ENCODE measurements around the gene SCMH1. TPM values are rescaled to one million over a fixed set of nuclear protein-coding genes. Genes with fewer than 3 reads are reported as not detected.

Gene SCMH1
- total and polyA plus RNA-seq, 2 donors (not counting 3 experiments of a cell fraction or from before 2014, with no cell fraction given), result 39.9 to 40.7 TPM

- no peaks in the 10 kb centered on the region for H3K79me2 ChIP-seq (ENCODE audit: control insufficient read depth, insufficient read depth, low read length)
- POLR2A ChIA-PET, result interaction anchor here (1.6 kb wide), 1 partner anchor 12 kb away, joined by 5 read pairs; no protein-coding TSS in a partner anchor
- no peaks in the 10 kb centered on the region for H4K20me1 ChIP-seq (replicated peaks; ENCODE audit: control insufficient read depth, extremely low read depth, insufficient read depth, low read length)
- no peak overlapping the region for H2AFZ ChIP-seq (ENCODE audit: low read depth, low read length)
- DNase-seq (ENCODE audit: low read depth, low spot score), result no peak
- H3K9me3 ChIP-seq (replicated peaks; ENCODE audit: control insufficient read depth, insufficient read depth, low read length), result no peaks in the 10 kb centered on the region
- intact Hi-C loops (cut with micrococcal nuclease), result loop anchor here (2.0 kb wide), 2 partner anchors 29 to 93 kb away; no protein-coding TSS in a partner anchor
- no peak overlapping the region for H3K9ac ChIP-seq (replicated peaks; ENCODE audit: extremely low read depth, insufficient read depth, low read length)
- H3K27ac ChIP-seq (ENCODE audit: insufficient read depth, low read depth, low read length), result peak overlapping the region; percentile 17
- CTCF ChIA-PET, result interaction anchor here (1.0 to 2.3 kb wide), 3 partner anchors 12 to 63 kb away, joined by 3 to 15 read pairs (median 3); no protein-coding TSS in a partner anchor
- no peak overlapping the region for H3K4me2 ChIP-seq (ENCODE audit: insufficient read depth, low read length)
- no peaks in the 10 kb centered on the region for H3K27me3 ChIP-seq (ENCODE audit: control insufficient read depth in 2 of 2, insufficient read depth in 2 of 2, low read length in 2 of 2)
- peaks cover 0 to 21% of the 10 kb centered on the region in 2 experiments for H3K36me3 ChIP-seq (ENCODE audit: control insufficient read depth in 2 of 2, extremely low read depth in 1 of 2, insufficient read depth in 2 of 2, low read length in 2 of 2)
- H3K9me1 ChIP-seq (replicated peaks; ENCODE audit: control insufficient read depth, extremely low read depth, insufficient read depth, low read length), result no peaks in the 10 kb centered on the region
- BruUV-seq (replicated peaks), result no TSS peak
- H3K4me1 ChIP-seq (ENCODE audit: control insufficient read depth, extremely low read depth, insufficient read depth, low read length), result peaks cover 30% of the 10 kb centered on the region
- FAIRE-seq, result no peak
- no peak overlapping the region for H3K4me3 ChIP-seq (replicated peaks in 1 of 3; ENCODE audit: insufficient read depth in 1 of 3, low read depth in 1 of 3, low read length in 3 of 3)
- TF ChIP-seq EZH2 (IDR thresholded peaks at IDR 0.05; ENCODE audit: borderline replicate concordance, low read depth, low read length, severe bottlenecking) (no peak), MAX (IDR thresholded peaks at IDR 0.05; ENCODE audit: insufficient read depth, insufficient read length) (no peak), MYC (IDR thresholded peaks at IDR 0.05; ENCODE audit: low read depth, low read length) (no peak), GATA2 (IDR thresholded peaks at IDR 0.05; ENCODE audit: insufficient read depth, insufficient read length, low read depth, low read length) (no peak), CTCF (IDR thresholded peaks at IDR 0.05; ENCODE audit: extremely low read depth in 1 of 2, insufficient read depth in 1 of 2, low read depth in 1 of 2, low read length in 2 of 2) (no peak), JUN (IDR thresholded peaks at IDR 0.05; ENCODE audit: borderline replicate concordance, insufficient read depth, insufficient read length, low read depth) (no peak), POLR2A (IDR thresholded peaks at IDR 0.05; ENCODE audit: low read depth, low read length) (no peak), POLR2AphosphoS5 (IDR thresholded peaks at IDR 0.05; ENCODE audit: insufficient read depth, low read depth, low read length) (no peak)
- dilution Hi-C loops (cut with MboI; ENCODE audit: extremely low pct_ligation_motif_present, low sequenced_read_pairs), result no loop called here
These were observed 226.7 kb downstream of the SCMH1 start for GRCh38 chr1:41015281-41015896.

All from endothelial cell of umbilical vein (primary cell).